CD14-positive monocyte (primary cell): ENCODE measurements around the gene CHRNA3. TPM values are rescaled to one million over a fixed set of nuclear protein-coding genes. Genes with fewer than 3 reads are reported as not detected.
A peak's percentile ranks its signal among the peaks of the same experiment; 100 is the strongest.

Source experiments
- DNase-seq, 3 donors: peaks; one replicate each; pipeline ENCODE4 v3.0.0-alpha.2; 2011 to 2022
- H2AFZ ChIP-seq: 2 replicates; pipeline ENCODE4 v1.6.0; 2012; ENCODE audit warnings: mild to moderate bottlenecking, low read depth, low read length, inconsistent platforms; ENCODE audit not compliant: insufficient read depth, poor library complexity, severe bottlenecking
- H3K27ac ChIP-seq, 2 donors: 1 replicate in 1 of 2; 2 replicates in 1 of 2; pipeline ENCODE4 v1.5.1; 2012 to 2013; ENCODE audit warnings: low read length in 2 of 2, control low read depth in 1 of 2, inconsistent platforms in 1 of 2, low read depth in 1 of 2, mild to moderate bottlenecking in 1 of 2
- H3K27me3 ChIP-seq, 2 donors: one replicate each; pipeline versions ENCODE4 v1.6.0 to v1.6.1; 2011 to 2013; ENCODE audit warnings: low read length in 2 of 2; ENCODE audit not compliant: control insufficient read depth in 2 of 2, insufficient read depth in 2 of 2
- H3K36me3 ChIP-seq, 2 donors: replicated peaks in 1 of 2; 1 replicate in 1 of 2; 2 replicates in 1 of 2; pipeline versions ENCODE4 v1.5.1 to v1.6.1; 2012 to 2013; ENCODE audit warnings: low read length in 2 of 2, control low read depth in 1 of 2, inconsistent platforms in 1 of 2, mild to moderate bottlenecking in 1 of 2; ENCODE audit not compliant: insufficient read depth in 2 of 2, control insufficient read depth in 1 of 2
- H3K4me1 ChIP-seq, 2 donors: 1 replicate in 1 of 2; 2 replicates in 1 of 2; pipeline versions ENCODE4 v1.5.1 to v1.6.1; 2012 to 2013; ENCODE audit warnings: low read length in 2 of 2, control low read depth in 1 of 2, inconsistent platforms in 1 of 2, mild to moderate bottlenecking in 1 of 2, moderate library complexity in 1 of 2; ENCODE audit not compliant: insufficient read depth in 2 of 2, control insufficient read depth in 1 of 2
- H3K4me2 ChIP-seq: replicated peaks from 2 replicates; pipeline ENCODE3; 2012; ENCODE audit warnings: low read length, moderate library complexity, mild to moderate bottlenecking; ENCODE audit not compliant: poor library complexity, severe bottlenecking; ENCODE audit errors: extremely low read depth
- H3K4me3 ChIP-seq, 3 experiments: fragments of 200-600 bp in 1 of 3; sonication (generic) in 1 of 3; replicated peaks in 1 of 3; 1 replicate in 2 of 3; 2 replicates in 1 of 3; pipeline ENCODE4 v1.5.1; 2011 to 2013; ENCODE audit warnings: low read length in 3 of 3, mild to moderate bottlenecking in 3 of 3, control low read depth in 2 of 3, low read depth in 2 of 3, inconsistent platforms in 1 of 3, moderate library complexity in 1 of 3
- H3K79me2 ChIP-seq: 2 replicates; pipeline ENCODE4 v1.6.0; 2012; ENCODE audit warnings: mild to moderate bottlenecking, control low read depth, inconsistent platforms, low read length, moderate library complexity; ENCODE audit not compliant: insufficient read depth
- H3K9ac ChIP-seq: 2 replicates; pipeline ENCODE4 v1.6.0; 2017; ENCODE audit warnings: low read length, mild to moderate bottlenecking; ENCODE audit not compliant: insufficient read depth, poor library complexity, severe bottlenecking
- H3K9me3 ChIP-seq, 2 donors: replicated peaks in 1 of 2; 1 replicate in 1 of 2; 2 replicates in 1 of 2; pipeline versions ENCODE4 v1.5.1 to v1.6.1; 2012 to 2013; ENCODE audit warnings: low read length in 2 of 2, control low read depth in 1 of 2; ENCODE audit not compliant: control insufficient read depth in 1 of 2, insufficient read depth in 1 of 2
- H4K20me1 ChIP-seq: 2 replicates; pipeline ENCODE4 v1.6.0; 2012; ENCODE audit warnings: mild to moderate bottlenecking, low read length, control low read depth, moderate library complexity; ENCODE audit not compliant: insufficient read depth
- H3K27ac Mint-ChIP-seq, 7 donors: one replicate each; pipeline ENCODE4 v1.8.0; 2020; ENCODE audit warnings: mild to moderate bottlenecking in 7 of 7, mixed read lengths in 7 of 7, moderate library complexity in 6 of 7, inconsistent platforms in 2 of 7
- H3K27me3 Mint-ChIP-seq, 3 donors: one replicate each; pipeline ENCODE4 v1.8.0; 2021 to 2022; ENCODE audit warnings: low read depth in 3 of 3, mild to moderate bottlenecking in 3 of 3, mixed read lengths in 3 of 3, moderate library complexity in 3 of 3, inconsistent platforms in 1 of 3
- H3K36me3 Mint-ChIP-seq, 2 donors: one replicate each; pipeline ENCODE4 v1.8.0; 2020; ENCODE audit warnings: mixed read lengths in 2 of 2, inconsistent platforms in 1 of 2, mild to moderate bottlenecking in 1 of 2
- H3K4me1 Mint-ChIP-seq: one replicate; pipeline ENCODE4 v1.8.0; 2020; ENCODE audit warnings: mild to moderate bottlenecking, mixed read lengths
- H3K4me3 Mint-ChIP-seq, 2 donors: one replicate each; pipeline ENCODE4 v1.8.0; 2020; ENCODE audit warnings: mild to moderate bottlenecking in 2 of 2, mixed read lengths in 2 of 2, moderate library complexity in 1 of 2
- H3K9me3 Mint-ChIP-seq, 7 donors: one replicate each; pipeline ENCODE4 v1.8.0; 2020 to 2022; ENCODE audit warnings: mixed read lengths in 7 of 7, mild to moderate bottlenecking in 6 of 7, moderate library complexity in 6 of 7, inconsistent platforms in 2 of 7
- CTCF ChIP-seq: fragments of 200-600 bp; IDR thresholded peaks from one replicate; pipeline ENCODE4 v1.8.0; 2022; ENCODE audit warnings: antibody characterized with exemption, mild to moderate bottlenecking
- WGBS: methylation state at CpG from one replicate; pipeline ENCODE4 v1.1.5; 2013; ENCODE audit warnings: missing lambda C conversion rate; ENCODE audit not compliant: insufficient coverage; 5-methylcytosine and 5-hydroxymethylcytosine counted together
- intact Hi-C, 2 donors: fragments of 100-400 bp; cut with micrococcal nuclease; formaldehyde crosslinking; loops; one replicate each; pipeline versions ENCODE4 v1.15.0 to v1.15.1; 2023
- polyA plus RNA-seq, 3 donors: library from polyadenylated mRNA; depleted of rRNA in 1 of 3; unstranded in 2 of 3; stranded (reverse) in 1 of 3; fragments of 300-500 nt in 2 of 3; fragments of >200 nt in 1 of 3; fragmentation: Illumina TruSeq in 2 of 3; gene quantifications; 1 replicate in 2 of 3; 2 replicates in 1 of 3; pipeline ENCODE4 v1.2.3, GENCODE V29; 2012 to 2021

The CHRNA3 gene
- polyA plus RNA-seq, 3 donors = not detected

DNA sequence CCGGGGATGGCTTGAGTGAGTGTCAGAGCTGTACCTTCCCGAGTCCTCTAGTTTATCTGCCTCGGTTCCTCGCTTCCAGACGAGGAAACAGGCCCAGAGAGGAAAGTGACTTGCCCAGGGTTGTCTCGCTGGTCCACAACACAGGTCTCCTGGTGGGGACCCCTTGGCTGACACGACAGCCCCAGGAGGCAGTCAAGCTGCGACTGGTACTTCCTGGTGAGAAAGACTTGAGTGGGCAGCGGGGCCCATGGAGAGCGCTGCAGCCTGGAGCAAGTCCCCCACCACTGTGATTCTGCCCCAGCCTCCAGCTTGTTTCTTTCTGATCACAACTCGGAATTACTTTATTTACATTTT is 56.1 kb downstream of the CHRNA3 start:
- Histone ChIP-seq H3K4me2 (peak overlapping the region; percentile 89), H3K27me3 (peaks cover 29 to 32% of the 10 kb centered on the region in 2 donors), H3K4me3 (peak overlapping the region in 1 of 3 experiments; percentile 75), H4K20me1 (no peaks in the 10 kb centered on the region), H3K79me2 (no peaks in the 10 kb centered on the region), H3K9ac (peak overlapping the region; percentile 39), H3K4me1 (peaks cover 14 to 19% of the 10 kb centered on the region in 2 donors), H3K9me3 (no peaks in the 10 kb centered on the region), H3K36me3 (no peaks in the 10 kb centered on the region), H3K27ac (no peak overlapping the region), H2AFZ (peak overlapping the region; percentile 67)
- peaks cover 27 to 51% (median 29%) of the 10 kb centered on the region in 3 donors for H3K27me3 Mint-ChIP-seq
- DNase-seq = no peak
- intact Hi-C loops = no loop called here
- 10% methylated on average over 10 of the region's 11 CpGs for WGBS
- H3K27ac Mint-ChIP-seq = peak overlapping the region in 1 of 7 donors; percentile 9
- peaks cover 22% of the 10 kb centered on the region for H3K4me1 Mint-ChIP-seq
- no peak for TF ChIP-seq CTCF
- H3K4me3 Mint-ChIP-seq = peak overlapping the region; percentile 82 to 90
- H3K36me3 Mint-ChIP-seq = peaks cover 0 to 4% of the 10 kb centered on the region in 2 donors
- H3K9me3 Mint-ChIP-seq = peaks cover 0 to 4% (median 2%) of the 10 kb centered on the region in 7 donors

- Histone ChIP-seq H3K27me3 (peaks cover 29 to 32% of the 10 kb centered on the region in 2 donors), H3K4me3 (no peak overlapping the region), H3K36me3 (no peaks in the 10 kb centered on the region), H3K27ac (no peak overlapping the region), H3K9ac (no peak overlapping the region), H3K79me2 (no peaks in the 10 kb centered on the region), H4K20me1 (no peaks in the 10 kb centered on the region), H3K9me3 (no peaks in the 10 kb centered on the region), H3K4me2 (no peak overlapping the region), H3K4me1 (peaks cover 14 to 19% of the 10 kb centered on the region in 2 donors), H2AFZ (no peak overlapping the region)
- peak overlapping the region in 1 of 7 donors; percentile 70 for H3K27ac Mint-ChIP-seq
- TF ChIP-seq CTCF = no peak
- peaks cover 0 to 4% (median 2%) of the 10 kb centered on the region in 7 donors for H3K9me3 Mint-ChIP-seq
- peak overlapping the region in 1 of 2 donors; percentile 26 for H3K4me3 Mint-ChIP-seq
- no CpG with 5 or more reads among the region's 2 CpGs for WGBS
- H3K27me3 Mint-ChIP-seq = peaks cover 27 to 51% (median 27%) of the 10 kb centered on the region in 3 donors
- intact Hi-C loops = no loop called here
- no peak for DNase-seq
- H3K4me1 Mint-ChIP-seq = peaks cover 22% of the 10 kb centered on the region
- peaks cover 0 to 4% of the 10 kb centered on the region in 2 donors for H3K36me3 Mint-ChIP-seq
These were observed 57.7 kb downstream of the CHRNA3 start for GRCh38 chr15:78563092-78563491.
